Type B pancreatic cell (in vitro differentiated cells): ENCODE results near the gene OLFML2A. TPM values are rescaled to one million over a fixed set of nuclear protein-coding genes. Genes with fewer than 3 reads are reported as not detected.
A peak's percentile ranks its signal among the peaks of the same experiment; 100 is the strongest.
"Not testable (repeated sequence)": the region's sequence is repeated elsewhere in the genome, so short reads cannot be mapped to it uniquely, and the experiment has no call there.

Experiments
- DNase-seq: peaks from one replicate; pipeline ENCODE4 v3.0.0; 2021; ENCODE audit warnings: mixed read lengths; ENCODE audit not compliant: unreplicated experiment; ENCODE audit errors: extremely low spot score
- H3K27ac Mint-ChIP-seq: 2 replicates; pipeline ENCODE4 v1.8.0; 2021; ENCODE audit warnings: mild to moderate bottlenecking, mixed read lengths
- H3K27me3 Mint-ChIP-seq: 2 replicates; pipeline ENCODE4 v1.8.0; 2021; ENCODE audit warnings: mixed read lengths
- H3K36me3 Mint-ChIP-seq: 2 replicates; pipeline ENCODE4 v1.8.0; 2021; ENCODE audit warnings: mixed read lengths
- H3K4me1 Mint-ChIP-seq: one replicate; pipeline ENCODE4 v1.8.0; 2021; ENCODE audit warnings: mixed read lengths; ENCODE audit not compliant: unreplicated experiment
- H3K4me3 Mint-ChIP-seq: 2 replicates; pipeline ENCODE4 v1.8.0; 2021; ENCODE audit warnings: mild to moderate bottlenecking, mixed read lengths
- H3K9me3 Mint-ChIP-seq: 2 replicates; pipeline ENCODE4 v1.8.0; 2021; ENCODE audit warnings: mixed read lengths
- CTCF ChIP-seq: fragments of 200-600 bp; sonication (generic); conservative IDR thresholded peaks from 2 replicates; pipeline ENCODE4 v1.5.0; 2021; ENCODE audit warnings: antibody characterized with exemption, mild to moderate bottlenecking
- total RNA-seq: library from RNA; stranded (reverse); gene quantifications from 2 replicates; pipeline ENCODE4 v1.2.1, GENCODE V29; 2021; ENCODE audit warnings: low replicate concordance

The OLFML2A gene
- total RNA-seq, 1 donor from 2014 or later, result 6.3 TPM

GRCh38 chr9:124841075-124841821 lies 64.3 kb downstream of the OLFML2A start:
- peak overlapping the region; percentile 88 for H3K27ac Mint-ChIP-seq
- no peaks in the 10 kb centered on the region for H3K27me3 Mint-ChIP-seq
- H3K36me3 Mint-ChIP-seq, result no peaks in the 10 kb centered on the region
- no peak for TF ChIP-seq CTCF
- no peak for DNase-seq
- H3K4me1 Mint-ChIP-seq, result no peaks in the 10 kb centered on the region
- peak overlapping the region; percentile 65 for H3K4me3 Mint-ChIP-seq
- H3K9me3 Mint-ChIP-seq, result no peaks in the 10 kb centered on the region

GRCh38 chr9:124843456-124844034 lies 66.6 kb downstream of the OLFML2A start:
- DNase-seq, result no peak
- no peaks in the 10 kb centered on the region for H3K36me3 Mint-ChIP-seq
- no peak overlapping the region for H3K27ac Mint-ChIP-seq
- no peaks in the 10 kb centered on the region for H3K27me3 Mint-ChIP-seq
- no peaks in the 10 kb centered on the region for H3K9me3 Mint-ChIP-seq
- H3K4me3 Mint-ChIP-seq, result no peak overlapping the region
- no peak for TF ChIP-seq CTCF
- no peaks in the 10 kb centered on the region for H3K4me1 Mint-ChIP-seq

GRCh38 chr9:124844291-124844690 lies 67.4 kb downstream of the OLFML2A start:
- no peaks in the 10 kb centered on the region for H3K27me3 Mint-ChIP-seq
- H3K27ac Mint-ChIP-seq, result no peak overlapping the region
- DNase-seq, result no peak
- H3K4me1 Mint-ChIP-seq, result no peaks in the 10 kb centered on the region
- no peak for TF ChIP-seq CTCF
- no peaks in the 10 kb centered on the region for H3K9me3 Mint-ChIP-seq
- no peaks in the 10 kb centered on the region for H3K36me3 Mint-ChIP-seq
- H3K4me3 Mint-ChIP-seq, result no peak overlapping the region

- H3K4me1 Mint-ChIP-seq, H3K36me3 Mint-ChIP-seq, DNase-seq, H3K27ac Mint-ChIP-seq, H3K27me3 Mint-ChIP-seq, H3K9me3 Mint-ChIP-seq, H3K4me3 Mint-ChIP-seq: not testable (repeated sequence)
Measured at GRCh38 chr9:124846467-124846866, 69.5 kb downstream of the OLFML2A start.

GRCh38 chr9:124846969-124847368 lies 70.0 kb downstream of the OLFML2A start:
- Mint-ChIP-seq H3K36me3 (no peaks in the 10 kb centered on the region), H3K27me3 (no peaks in the 10 kb centered on the region), H3K9me3 (no peaks in the 10 kb centered on the region), H3K27ac (no peak overlapping the region), H3K4me3 (no peak overlapping the region), H3K4me1 (peaks cover 7% of the 10 kb centered on the region)
- TF ChIP-seq CTCF, result no peak
- no peak for DNase-seq

GRCh38 chr9:124849801-124850200 lies 72.9 kb downstream of the OLFML2A start:
- Mint-ChIP-seq H3K4me1 (peaks cover 12% of the 10 kb centered on the region), H3K27me3 (peaks cover 3% of the 10 kb centered on the region), H3K27ac (peak overlapping the region; percentile 8), H3K9me3 (no peaks in the 10 kb centered on the region), H3K4me3 (peak overlapping the region; percentile 39), H3K36me3 (no peaks in the 10 kb centered on the region)
- no peak for TF ChIP-seq CTCF
- DNase-seq, result no peak
